Thyroid gland (tissue), 4 donors: ENCODE measurements around the gene PCIF1. TPM values are rescaled to one million over a fixed set of nuclear protein-coding genes. Genes with fewer than 3 reads are reported as not detected.

Experiments
- DNase-seq, 2 donors: peaks; one replicate each; pipeline ENCODE4 v3.0.0-alpha.2; 2019
- H3K27ac ChIP-seq, 3 donors: fragments of 200-600 bp; sonication (generic); 1 replicate in 2 of 3; 2 replicates in 1 of 3; pipeline ENCODE4 v1.5.1; 2016 to 2019; ENCODE audit warnings: mild to moderate bottlenecking in 1 of 3, moderate library complexity in 1 of 3
- H3K27me3 ChIP-seq: fragments of 200-600 bp; sonication (generic); one replicate; pipeline ENCODE4 v1.5.1; 2019
- H3K36me3 ChIP-seq, 2 donors: fragments of 200-600 bp; sonication (generic); one replicate each; pipeline ENCODE4 v1.5.1; 2016 to 2019
- H3K4me1 ChIP-seq, 2 donors: fragments of 200-600 bp; sonication (generic); one replicate each; pipeline ENCODE4 v1.5.1; 2017 to 2019
- H3K4me3 ChIP-seq, 3 donors: fragments of 200-600 bp; sonication (generic); replicated peaks in 1 of 3; 1 replicate in 2 of 3; 2 replicates in 1 of 3; pipeline ENCODE4 v1.5.1; 2016; ENCODE audit warnings: mild to moderate bottlenecking in 1 of 3
- H3K9me3 ChIP-seq: fragments of 200-600 bp; sonication (generic); one replicate; pipeline ENCODE4 v1.5.1; 2017
- POLR2A ChIP-seq, 2 donors: fragments of 450-650 bp; IDR thresholded peaks; one replicate each; pipeline ENCODE4 v1.6.1; 2017; ENCODE audit warnings: antibody characterized with exemption in 2 of 2, mild to moderate bottlenecking in 2 of 2, moderate library complexity in 1 of 2
- WGBS, 2 donors: methylation state at CpG; one replicate each; pipeline ENCODE4 v1.1.5; 2017; 5-methylcytosine and 5-hydroxymethylcytosine counted together
- intact Hi-C: fragments of 100-400 bp; cut with DNase I; formaldehyde crosslinking; loops from one replicate; pipeline ENCODE4 v1.15.1; 2023
- total RNA-seq, 4 donors: library from RNA; depleted of rRNA; stranded (reverse); fragments of >200 nt; gene quantifications; one replicate each; pipeline ENCODE4 v1.2.3, GENCODE V29; 2016
- TF ChIP-seq, protein P1 (sequence below), 6 experiments: fragments of 200-600 bp in 3 of 6; fragments of 450-650 bp in 3 of 6; sonication (generic) in 3 of 6; IDR thresholded peaks; one replicate each; pipeline ENCODE4 v1.5.1; 2016 to 2019; ENCODE audit warnings: antibody characterized with exemption in 6 of 6, mild to moderate bottlenecking in 2 of 6, inconsistent platforms in 1 of 6, moderate library complexity in 1 of 6

PCIF1 gene
- total RNA-seq, 4 donors from 2014 or later = 28.1 to 63.6 (median 49.1) TPM

DNA sequence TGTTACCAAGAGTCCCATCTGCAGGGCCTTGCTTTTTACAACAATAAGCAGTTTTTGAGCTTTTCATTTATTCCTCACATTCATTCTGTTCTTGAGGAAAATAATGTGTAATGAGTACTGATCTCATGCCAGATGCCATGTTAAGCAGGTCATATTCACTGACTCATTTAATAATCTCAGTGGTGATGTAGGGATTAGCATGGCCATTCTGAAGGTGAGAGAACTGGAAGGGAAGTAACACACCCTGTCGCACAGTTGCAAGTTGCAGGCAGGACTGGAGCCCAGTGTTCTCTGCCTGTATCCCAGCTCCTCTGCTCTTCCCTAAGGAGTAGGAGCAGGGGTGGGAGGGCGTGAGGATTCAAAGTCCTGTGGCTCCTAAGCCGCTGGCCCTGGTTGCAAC is 5.6 kb downstream of the PCIF1 start:
- TF ChIP-seq, protein P1, sequence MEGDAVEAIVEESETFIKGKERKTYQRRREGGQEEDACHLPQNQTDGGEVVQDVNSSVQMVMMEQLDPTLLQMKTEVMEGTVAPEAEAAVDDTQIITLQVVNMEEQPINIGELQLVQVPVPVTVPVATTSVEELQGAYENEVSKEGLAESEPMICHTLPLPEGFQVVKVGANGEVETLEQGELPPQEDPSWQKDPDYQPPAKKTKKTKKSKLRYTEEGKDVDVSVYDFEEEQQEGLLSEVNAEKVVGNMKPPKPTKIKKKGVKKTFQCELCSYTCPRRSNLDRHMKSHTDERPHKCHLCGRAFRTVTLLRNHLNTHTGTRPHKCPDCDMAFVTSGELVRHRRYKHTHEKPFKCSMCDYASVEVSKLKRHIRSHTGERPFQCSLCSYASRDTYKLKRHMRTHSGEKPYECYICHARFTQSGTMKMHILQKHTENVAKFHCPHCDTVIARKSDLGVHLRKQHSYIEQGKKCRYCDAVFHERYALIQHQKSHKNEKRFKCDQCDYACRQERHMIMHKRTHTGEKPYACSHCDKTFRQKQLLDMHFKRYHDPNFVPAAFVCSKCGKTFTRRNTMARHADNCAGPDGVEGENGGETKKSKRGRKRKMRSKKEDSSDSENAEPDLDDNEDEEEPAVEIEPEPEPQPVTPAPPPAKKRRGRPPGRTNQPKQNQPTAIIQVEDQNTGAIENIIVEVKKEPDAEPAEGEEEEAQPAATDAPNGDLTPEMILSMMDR (IDR thresholded peaks at IDR 0.05) = no peak
- TF ChIP-seq POLR2A (IDR thresholded peaks at IDR 0.05) = no peak
- Histone ChIP-seq H3K9me3 (no peaks in the 10 kb centered on the region), H3K27ac (no peak overlapping the region), H3K4me1 (peaks cover 3 to 8% of the 10 kb centered on the region in 2 donors), H3K27me3 (no peaks in the 10 kb centered on the region), H3K36me3 (peaks cover 70 to 76% of the 10 kb centered on the region in 2 donors), H3K4me3 (no peak overlapping the region)
- 95 to 98% methylated on average over 3 of the region's 3 CpGs for WGBS, 2 donors
- intact Hi-C loops = no loop called here
- no peak for DNase-seq

DNA sequence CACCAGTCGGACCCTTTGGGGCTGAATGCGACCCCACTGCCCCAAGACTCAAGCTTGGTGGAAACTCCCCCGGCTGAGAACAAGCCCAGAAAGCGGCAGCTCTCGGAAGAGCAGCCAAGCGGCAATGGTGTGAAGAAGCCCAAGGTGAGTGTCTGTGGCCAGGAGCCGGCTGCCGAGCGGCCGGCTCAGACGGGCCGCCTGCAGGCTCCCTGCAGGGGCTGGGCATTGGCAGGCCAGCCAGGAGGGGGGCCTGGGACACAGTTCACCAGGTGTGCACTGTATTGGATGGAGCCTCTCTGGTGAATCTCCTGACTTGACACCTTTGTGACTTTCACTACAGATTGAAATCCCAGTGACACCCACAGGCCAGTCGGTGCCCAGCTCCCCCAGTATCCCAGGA is 6.0 kb downstream of the PCIF1 start:
- DNase-seq = no peak
- peaks cover 3 to 8% of the 10 kb centered on the region in 2 donors for H3K4me1 ChIP-seq
- no peaks in the 10 kb centered on the region for H3K9me3 ChIP-seq
- TF ChIP-seq POLR2A (IDR thresholded peaks at IDR 0.05) = no peak
- TF ChIP-seq, protein P1 (IDR thresholded peaks at IDR 0.05) = no peak
- H3K4me3 ChIP-seq = no peak overlapping the region
- no peak overlapping the region for H3K27ac ChIP-seq
- H3K27me3 ChIP-seq = no peaks in the 10 kb centered on the region
- 83 to 94% methylated on average over 8 to 11 of the region's 13 CpGs for WGBS, 2 donors
- peaks cover 74 to 80% of the 10 kb centered on the region in 2 donors for H3K36me3 ChIP-seq
- intact Hi-C loops = no loop called here

DNA sequence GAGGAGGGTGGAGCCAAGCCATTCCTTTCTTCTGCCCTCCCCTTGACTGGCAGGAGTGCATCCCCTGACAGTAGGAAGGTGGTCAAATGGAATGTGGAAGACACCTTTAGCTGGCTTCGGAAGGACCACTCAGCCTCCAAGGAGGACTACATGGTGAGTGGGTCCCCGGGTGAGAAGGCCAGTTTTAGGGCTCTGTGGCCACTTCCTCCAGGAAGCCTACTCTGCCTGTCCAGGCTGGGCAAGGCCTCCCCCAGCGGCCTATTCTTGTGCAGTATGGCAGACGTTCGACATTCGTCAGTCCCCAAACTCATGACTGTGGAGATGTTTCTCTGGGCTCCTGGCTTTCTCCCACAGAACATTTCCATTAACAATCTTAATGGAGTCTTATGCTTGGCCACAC is 9.1 kb downstream of the PCIF1 start:
- H3K27ac ChIP-seq = no peak overlapping the region
- intact Hi-C loops = no loop called here
- no peaks in the 10 kb centered on the region for H3K4me1 ChIP-seq
- peaks cover 94 to 98% of the 10 kb centered on the region in 2 donors for H3K36me3 ChIP-seq
- WGBS, 2 donors = 87 to 92% methylated on average over 5 of the region's 6 CpGs
- no peak for TF ChIP-seq POLR2A (IDR thresholded peaks at IDR 0.05)
- TF ChIP-seq, protein P1 (IDR thresholded peaks at IDR 0.05) = no peak
- H3K27me3 ChIP-seq = no peaks in the 10 kb centered on the region
- no peak for DNase-seq
- H3K4me3 ChIP-seq = no peak overlapping the region
- no peaks in the 10 kb centered on the region for H3K9me3 ChIP-seq

DNA sequence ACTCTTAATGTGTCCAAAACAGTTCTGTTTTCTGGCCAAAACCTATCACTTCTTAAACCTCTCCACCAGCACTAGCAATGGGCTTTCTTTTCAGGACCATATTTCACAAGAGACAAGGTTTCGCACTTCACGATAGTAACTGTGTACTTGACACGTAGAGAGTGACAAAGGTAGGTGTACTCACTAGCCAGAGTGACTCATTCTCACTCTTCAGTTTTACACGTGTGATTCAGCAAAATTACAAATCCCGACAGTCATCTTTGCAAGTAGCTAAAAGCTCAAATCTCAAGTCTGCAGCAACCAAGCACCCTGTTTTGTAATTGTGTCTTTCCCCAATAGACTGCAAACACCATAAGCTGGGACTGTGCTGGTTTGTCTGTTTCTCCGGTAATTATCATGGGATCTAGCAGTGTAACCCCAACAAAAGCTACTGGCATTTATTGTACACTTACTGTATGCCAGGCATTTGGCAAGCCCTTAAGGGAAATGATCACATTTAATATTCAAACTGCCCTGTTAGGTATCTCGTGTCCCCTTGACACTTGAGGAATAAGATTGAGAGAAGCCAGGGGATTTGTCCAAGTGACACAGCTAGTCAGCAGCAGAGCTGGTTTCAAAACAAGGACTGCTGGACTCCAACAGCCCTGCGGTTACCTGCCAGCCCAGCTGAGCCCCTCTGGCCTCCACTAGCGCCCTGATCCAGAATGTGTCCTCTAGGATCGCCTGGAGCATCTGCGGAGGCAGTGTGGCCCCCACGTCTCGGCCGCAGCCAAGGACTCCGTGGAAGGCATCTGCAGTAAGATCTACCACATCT is 9.9 kb downstream of the PCIF1 start:
- TF ChIP-seq, protein P1 (IDR thresholded peaks at IDR 0.05) = no peak
- no peak for TF ChIP-seq POLR2A (IDR thresholded peaks at IDR 0.05)
- Histone ChIP-seq H3K36me3 (peaks cover 93 to 98% of the 10 kb centered on the region in 2 donors), H3K4me3 (no peak overlapping the region), H3K27me3 (no peaks in the 10 kb centered on the region), H3K4me1 (no peaks in the 10 kb centered on the region), H3K27ac (no peak overlapping the region), H3K9me3 (no peaks in the 10 kb centered on the region)
- 94 to 95% methylated on average over 15 of the region's 15 CpGs for WGBS, 2 donors
- intact Hi-C loops = no loop called here
- no peak for DNase-seq

DNA sequence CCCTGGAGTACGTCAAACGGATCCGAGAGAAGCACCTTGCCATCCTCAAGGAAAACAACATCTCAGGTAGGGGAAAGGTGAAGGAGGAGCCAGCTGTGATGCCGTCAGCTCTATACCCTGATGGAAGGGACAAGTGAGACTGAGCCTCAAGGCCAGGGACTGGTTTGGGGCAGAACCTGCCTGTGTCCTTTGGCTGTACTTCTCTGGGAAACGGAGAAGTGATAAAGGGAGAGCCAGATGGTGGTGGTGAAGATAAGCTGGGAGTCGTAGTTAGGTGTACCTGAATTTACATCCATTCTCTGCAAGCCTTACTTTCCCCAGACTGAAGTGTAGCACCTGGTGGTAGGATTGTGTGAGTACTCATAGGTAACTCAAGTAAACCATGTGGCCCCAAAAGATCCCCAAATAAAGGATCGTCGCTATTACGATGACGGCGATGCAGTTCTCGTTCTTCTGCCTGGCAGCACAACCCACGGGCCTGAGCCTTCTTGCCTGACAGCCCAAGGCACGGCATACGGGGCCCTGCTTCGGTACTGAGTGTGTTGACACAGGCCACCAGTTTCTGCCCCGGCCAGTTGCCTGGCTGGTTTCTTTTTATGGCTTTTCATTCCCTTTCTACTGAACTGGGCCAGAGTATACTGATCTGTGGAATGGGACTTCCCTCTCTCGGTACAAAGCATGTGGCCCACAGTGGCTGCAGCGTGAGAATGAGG is 10.6 kb downstream of the PCIF1 start:
- H3K4me1 ChIP-seq = no peaks in the 10 kb centered on the region
- peaks cover 92 to 98% of the 10 kb centered on the region in 2 donors for H3K36me3 ChIP-seq
- 93% methylated on average over 19 of the region's 19 CpGs for WGBS, 2 donors
- no peaks in the 10 kb centered on the region for H3K27me3 ChIP-seq
- H3K27ac ChIP-seq = no peak overlapping the region
- intact Hi-C loops = no loop called here
- no peak for TF ChIP-seq POLR2A (IDR thresholded peaks at IDR 0.05)
- TF ChIP-seq, protein P1 (IDR thresholded peaks at IDR 0.05) = no peak
- no peak overlapping the region for H3K4me3 ChIP-seq
- H3K9me3 ChIP-seq = no peaks in the 10 kb centered on the region
- DNase-seq = no peak
